SK-N-MC (cell line): ENCODE results near the gene ZNF557.

Experiments
- EZH2 ChIP-seq: fragments of 200-600 bp; sonication (generic); IDR thresholded peaks from one replicate; pipeline ENCODE4 v1.6.1; 2017; ENCODE audit warnings: antibody characterized with exemption
- FOXP2 ChIP-seq: optimal IDR thresholded peaks from 2 replicates; pipeline ENCODE3; 2011; ENCODE audit warnings: mild to moderate bottlenecking, moderate library complexity; ENCODE audit not compliant: insufficient read depth; ENCODE audit errors: extremely low read length, control extremely low read depth
- POLR2AphosphoS5 ChIP-seq: IDR thresholded peaks from 2 replicates; pipeline ENCODE4 v1.6.1; 2012; ENCODE audit warnings: mild to moderate bottlenecking, low read depth, low read length, borderline replicate concordance

DNA sequence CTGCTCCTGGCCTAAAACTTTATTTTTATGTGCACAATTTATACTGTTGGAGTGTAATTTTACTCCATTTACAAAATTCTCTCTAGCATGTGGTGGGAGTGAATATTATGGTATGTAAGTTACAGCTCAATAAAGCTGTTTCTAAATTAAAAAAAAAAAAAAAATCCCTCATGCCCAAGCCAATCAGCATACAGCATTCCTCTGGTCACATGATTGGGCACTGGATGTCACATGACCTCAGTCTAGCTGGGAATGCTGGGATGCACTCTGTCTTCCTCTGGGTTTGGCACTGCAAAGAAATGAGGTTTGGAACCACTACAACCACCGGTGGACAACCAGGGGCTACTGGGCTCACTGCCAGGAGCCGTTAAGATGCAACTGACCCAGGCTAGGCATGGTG, 67.6 kb downstream of the ZNF557 start:
- TF ChIP-seq POLR2AphosphoS5 (no peak), EZH2 (no peak), FOXP2 (no peak)
